Activated naive CD4-positive, alpha-beta T cell treated with anti-CD3 and anti-CD28 coated beads, Interleukin-2, amount 10 ng/mL, durations not matched to agents 7 days and 5 days (primary cell): ENCODE results near the gene PTPRE.

Experiments
- CTCF ChIA-PET: fragments of 350-600 bp; sonication (Branson Sonifier 250); formaldehyde crosslinking; loops from one replicate; lab custom pipeline; 2021; ENCODE audit warnings: antibody characterized with exemption; lab: Charles Lee
- DNase-seq: peaks from one replicate; pipeline ENCODE4 v3.0.0-alpha.2; 2020
- H3K27ac Mint-ChIP-seq: one replicate; pipeline ENCODE4 v1.8.0; 2021; ENCODE audit warnings: mild to moderate bottlenecking, moderate library complexity, mixed read lengths
- H3K27me3 Mint-ChIP-seq: one replicate; pipeline ENCODE4 v1.8.0; 2021; ENCODE audit warnings: mild to moderate bottlenecking, mixed read lengths
- H3K36me3 Mint-ChIP-seq: one replicate; pipeline ENCODE4 v1.8.0; 2021; ENCODE audit warnings: mixed read lengths
- H3K4me1 Mint-ChIP-seq: one replicate; pipeline ENCODE4 v1.8.0; 2021; ENCODE audit warnings: mixed read lengths
- H3K4me3 Mint-ChIP-seq: one replicate; pipeline ENCODE4 v1.8.0; 2021; ENCODE audit warnings: mild to moderate bottlenecking, moderate library complexity, mixed read lengths
- H3K9me3 Mint-ChIP-seq: one replicate; pipeline ENCODE4 v1.8.0; 2021; ENCODE audit warnings: mixed read lengths

Gene PTPRE

GRCh38 chr10:128124813-128125403 lies 218.0 kb downstream of the PTPRE start:
- Mint-ChIP-seq H3K4me1 (peaks cover 59% of the 10 kb centered on the region), H3K9me3 (no peaks in the 10 kb centered on the region), H3K36me3 (peaks cover 47% of the 10 kb centered on the region), H3K4me3 (peak overlapping the region; percentile 97), H3K27me3 (peaks cover 15% of the 10 kb centered on the region), H3K27ac (peak overlapping the region; percentile 94)
- DNase-seq: no peak
- CTCF ChIA-PET: interaction anchor here (1.2 to 1.9 kb wide), 3 partner anchors 14 to 25 kb away, joined by 3 to 5 read pairs (median 4); no protein-coding TSS in a partner anchor

- peaks cover 54% of the 10 kb centered on the region for H3K4me1 Mint-ChIP-seq
- DNase-seq: peak; percentile 52
- no peaks in the 10 kb centered on the region for H3K9me3 Mint-ChIP-seq
- H3K27me3 Mint-ChIP-seq: peaks cover 15% of the 10 kb centered on the region
- H3K36me3 Mint-ChIP-seq: peaks cover 42% of the 10 kb centered on the region
- H3K27ac Mint-ChIP-seq: peak overlapping the region; percentile 94
- H3K4me3 Mint-ChIP-seq: peak overlapping the region; percentile 97
- CTCF ChIA-PET: interaction anchor here (0.8 to 1.2 kb wide), 2 partner anchors 24 to 29 kb away, joined by 3 to 4 read pairs; no protein-coding TSS in a partner anchor
Observed at GRCh38 chr10:128125416-128125943, 218.6 kb downstream of the PTPRE start.

- peaks cover 47% of the 10 kb centered on the region for H3K4me1 Mint-ChIP-seq
- H3K9me3 Mint-ChIP-seq: no peaks in the 10 kb centered on the region
- peak; percentile 95 for DNase-seq
- peak within 1 kb of the TSS; percentile 97 for H3K4me3 Mint-ChIP-seq
- CTCF ChIA-PET: interaction anchor here (0.8 to 1.2 kb wide), 2 partner anchors 23 to 29 kb away, joined by 3 to 4 read pairs; no protein-coding TSS in a partner anchor
- H3K27me3 Mint-ChIP-seq: peaks cover 15% of the 10 kb centered on the region
- H3K27ac Mint-ChIP-seq: peak within 1 kb of the TSS; percentile 94
- H3K36me3 Mint-ChIP-seq: peaks cover 35% of the 10 kb centered on the region
Observed at GRCh38 chr10:128125944-128126764, 219.3 kb downstream of the PTPRE start, which contains the start of gene MKI67. Gene MKI67 (minus strand): TSS chr10:128126423. CDS start chr10:128125667, 756 bp downstream.

GRCh38 chr10:128128582-128128981 lies 221.7 kb downstream of the PTPRE start:
- DNase-seq: no peak
- Mint-ChIP-seq H3K27ac (no peak overlapping the region), H3K36me3 (peaks cover 21% of the 10 kb centered on the region), H3K9me3 (no peaks in the 10 kb centered on the region), H3K4me3 (no peak overlapping the region), H3K27me3 (peaks cover 29% of the 10 kb centered on the region), H3K4me1 (peaks cover 27% of the 10 kb centered on the region)
- CTCF ChIA-PET: no interaction called here

- peaks cover 13% of the 10 kb centered on the region for H3K4me1 Mint-ChIP-seq
- H3K36me3 Mint-ChIP-seq: peaks cover 6% of the 10 kb centered on the region
- no peak for DNase-seq
- CTCF ChIA-PET: interaction anchor here (0.8 kb wide), 1 partner anchor 94 kb away, joined by 3 read pairs; no protein-coding TSS in a partner anchor
- no peaks in the 10 kb centered on the region for H3K9me3 Mint-ChIP-seq
- H3K4me3 Mint-ChIP-seq: no peak overlapping the region
- H3K27me3 Mint-ChIP-seq: peaks cover 36% of the 10 kb centered on the region
- H3K27ac Mint-ChIP-seq: no peak overlapping the region
Observed at GRCh38 chr10:128130051-128130450, 223.1 kb downstream of the PTPRE start.
